Measurements from ENCODE around the gene PDLIM5. TPM values are rescaled to one million over a fixed set of nuclear protein-coding genes. Genes with fewer than 3 reads are reported as not detected.
A peak's percentile ranks its signal among the peaks of the same experiment; 100 is the strongest.
"Not testable (repeated sequence)": the region's sequence is repeated elsewhere in the genome, so short reads cannot be mapped to it uniquely, and the experiment has no call there.

PDLIM5 gene
- total and polyA plus RNA-seq, 5 experiments from 2014 or later, result 29.1 to 46.3 (median 33.6) TPM

- no peak for ATAC-seq
- DNase-seq, result no peak
- Mint-ChIP-seq H3K27me3 (no peaks in the 10 kb centered on the region), H3K9me3 (peaks cover 0 to 16% (median 2%) of the 10 kb centered on the region in 9 donors), H3K4me3 (peak overlapping the region in 1 of 10 donors; percentile 46), H3K4me1 (peaks cover 0 to 12% (median 3%) of the 10 kb centered on the region in 4 donors), H3K36me3 (peaks cover 2 to 14% (median 6%) of the 10 kb centered on the region in 3 donors), H3K27ac (no peak overlapping the region)
- POLR2A ChIA-PET, result no interaction called here
These were observed 17.6 kb downstream of the PDLIM5 start for GRCh38 chr4:94469221-94469784.

- no peak for DNase-seq
- POLR2A ChIA-PET, result no interaction called here
- H3K36me3 Mint-ChIP-seq, result peaks cover 2 to 14% (median 6%) of the 10 kb centered on the region in 3 donors
- peaks cover 0 to 16% (median 2%) of the 10 kb centered on the region in 9 donors for H3K9me3 Mint-ChIP-seq
- peaks cover 0 to 12% (median 3%) of the 10 kb centered on the region in 4 donors for H3K4me1 Mint-ChIP-seq
- H3K27ac Mint-ChIP-seq, result no peak overlapping the region
- H3K27me3 Mint-ChIP-seq, result no peaks in the 10 kb centered on the region
- no peak for ATAC-seq
- H3K4me3 Mint-ChIP-seq, result no peak overlapping the region
These were observed 18.4 kb downstream of the PDLIM5 start for GRCh38 chr4:94470132-94470531.

- DNase-seq, H3K27ac Mint-ChIP-seq, H3K4me3 Mint-ChIP-seq, H3K27me3 Mint-ChIP-seq, POLR2A ChIA-PET, ATAC-seq: not testable (repeated sequence)
- Mint-ChIP-seq H3K36me3 (peaks cover 2 to 14% (median 6%) of the 10 kb centered on the region in 3 donors), H3K9me3 (peaks cover 0 to 16% (median 2%) of the 10 kb centered on the region in 9 donors), H3K4me1 (peaks cover 0 to 12% (median 3%) of the 10 kb centered on the region in 4 donors)
These were observed 19.0 kb downstream of the PDLIM5 start for GRCh38 chr4:94470782-94471181.

GRCh38 chr4:94472056-94472826, 20.5 kb downstream of the PDLIM5 start:
- Mint-ChIP-seq H3K36me3 (peaks cover 2 to 14% (median 6%) of the 10 kb centered on the region in 3 donors), H3K9me3 (peaks cover 0 to 16% (median 2%) of the 10 kb centered on the region in 9 donors), H3K4me1 (peaks cover 1 to 14% (median 8%) of the 10 kb centered on the region in 4 donors), H3K27me3 (no peaks in the 10 kb centered on the region), H3K4me3 (no peak overlapping the region), H3K27ac (no peak overlapping the region)
- DNase-seq, result no peak
- ATAC-seq, result no peak
- POLR2A ChIA-PET, result no interaction called here

- ATAC-seq, result no peak
- Mint-ChIP-seq H3K4me3 (no peak overlapping the region), H3K36me3 (peaks cover 2 to 9% (median 8%) of the 10 kb centered on the region in 3 donors), H3K27me3 (no peaks in the 10 kb centered on the region), H3K27ac (no peak overlapping the region), H3K4me1 (peaks cover 1 to 10% (median 4%) of the 10 kb centered on the region in 4 donors), H3K9me3 (peaks cover 0 to 9% (median 0%) of the 10 kb centered on the region in 9 donors)
- POLR2A ChIA-PET, result no interaction called here
- DNase-seq, result no peak
These were observed 23.3 kb downstream of the PDLIM5 start for GRCh38 chr4:94475050-94475449.

GRCh38 chr4:94475794-94476193, 24.1 kb downstream of the PDLIM5 start:
- no peaks in the 10 kb centered on the region for H3K27me3 Mint-ChIP-seq
- DNase-seq (no peak), ATAC-seq (no peak)
- H3K9me3 Mint-ChIP-seq, result peaks cover 0 to 2% (median 0%) of the 10 kb centered on the region in 9 donors
- no peak overlapping the region for H3K4me3 Mint-ChIP-seq
- peaks cover under 1 to 5% (median 2%) of the 10 kb centered on the region in 3 donors for H3K36me3 Mint-ChIP-seq
- no peak overlapping the region for H3K27ac Mint-ChIP-seq
- H3K4me1 Mint-ChIP-seq, result peaks cover 1 to 10% (median 7%) of the 10 kb centered on the region in 4 donors
- POLR2A ChIA-PET, result no interaction called here

- Mint-ChIP-seq H3K27me3 (no peaks in the 10 kb centered on the region), H3K4me3 (no peak overlapping the region), H3K36me3 (peaks cover 0 to 3% (median 2%) of the 10 kb centered on the region in 3 donors), H3K27ac (no peak overlapping the region), H3K9me3 (no peaks in the 10 kb centered on the region), H3K4me1 (peaks cover 2 to 10% (median 7%) of the 10 kb centered on the region in 4 donors)
- POLR2A ChIA-PET, result no interaction called here
- no peak for ATAC-seq
- DNase-seq, result no peak
These were observed 25.5 kb downstream of the PDLIM5 start for GRCh38 chr4:94477227-94477626.

- ATAC-seq, H3K4me3 Mint-ChIP-seq, H3K27me3 Mint-ChIP-seq, POLR2A ChIA-PET, H3K27ac Mint-ChIP-seq, DNase-seq, H3K9me3 Mint-ChIP-seq, H3K4me1 Mint-ChIP-seq, H3K36me3 Mint-ChIP-seq: not testable (repeated sequence)
These were observed 27.1 kb downstream of the PDLIM5 start for GRCh38 chr4:94478805-94479204.

GRCh38 chr4:94479358-94480141, 27.8 kb downstream of the PDLIM5 start:
- peaks cover 5 to 12% (median 6%) of the 10 kb centered on the region in 4 donors for H3K4me1 Mint-ChIP-seq
- H3K9me3 Mint-ChIP-seq, result no peaks in the 10 kb centered on the region
- H3K36me3 Mint-ChIP-seq, result peaks cover 0 to 3% (median 0%) of the 10 kb centered on the region in 3 donors
- H3K27ac Mint-ChIP-seq, result no peak overlapping the region
- POLR2A ChIA-PET, result no interaction called here
- no peak for ATAC-seq
- no peak overlapping the region for H3K4me3 Mint-ChIP-seq
- H3K27me3 Mint-ChIP-seq, result no peaks in the 10 kb centered on the region
- no peak for DNase-seq

GRCh38 chr4:94480362-94480951, 28.7 kb downstream of the PDLIM5 start:
- Mint-ChIP-seq H3K36me3 (peaks cover 0 to 3% (median 0%) of the 10 kb centered on the region in 3 donors), H3K27me3 (no peaks in the 10 kb centered on the region), H3K4me3 (no peak overlapping the region), H3K9me3 (no peaks in the 10 kb centered on the region), H3K4me1 (peaks cover 5 to 16% (median 7%) of the 10 kb centered on the region in 4 donors), H3K27ac (peak overlapping the region in 1 of 10 donors; percentile 54)
- no peak for DNase-seq
- POLR2A ChIA-PET, result no interaction called here
- ATAC-seq, result no peak

GRCh38 chr4:94483895-94484294, 32.2 kb downstream of the PDLIM5 start:
- H3K27me3 Mint-ChIP-seq, result no peaks in the 10 kb centered on the region
- no peak overlapping the region for H3K27ac Mint-ChIP-seq
- H3K4me1 Mint-ChIP-seq, result peaks cover 4 to 11% (median 6%) of the 10 kb centered on the region in 4 donors
- no peaks in the 10 kb centered on the region for H3K9me3 Mint-ChIP-seq
- peaks cover 0 to 3% (median 0%) of the 10 kb centered on the region in 3 donors for H3K36me3 Mint-ChIP-seq
- POLR2A ChIA-PET, result no interaction called here
- no peak overlapping the region for H3K4me3 Mint-ChIP-seq
- ATAC-seq (no peak), DNase-seq (no peak)

- Mint-ChIP-seq H3K4me1 (peaks cover 2 to 11% (median 6%) of the 10 kb centered on the region in 4 donors), H3K4me3 (no peak overlapping the region), H3K9me3 (no peaks in the 10 kb centered on the region), H3K27me3 (no peaks in the 10 kb centered on the region), H3K36me3 (peaks cover 0 to under 1% (median 0%) of the 10 kb centered on the region in 3 donors), H3K27ac (no peak overlapping the region)
- no peak for ATAC-seq
- POLR2A ChIA-PET, result no interaction called here
- DNase-seq, result no peak
These were observed 33.1 kb downstream of the PDLIM5 start for GRCh38 chr4:94484818-94485217.
